Measurements from ENCODE around the gene FXYD4.

GRCh38 chr10:43350156-43350555 lies 21.3 kb upstream of the FXYD4 start:
- TF ChIP-seq CTCF (IDR thresholded peaks at IDR 0.05; ENCODE audit: control extremely low read depth in 1 of 3, insufficient read depth in 1 of 3, low read depth in 1 of 3, low read length in 3 of 3) (no peak), YY1 (IDR thresholded peaks at IDR 0.05; ENCODE audit: low read depth, low read length) (no peak), GABPA (IDR thresholded peaks at IDR 0.05; ENCODE audit: borderline replicate concordance, insufficient read depth, low read length) (no peak), POLR2A (IDR thresholded peaks at IDR 0.05; ENCODE audit: control extremely low read depth in 1 of 2, low read depth in 2 of 2, low read length in 2 of 2) (no peak), ZNF274 (IDR thresholded peaks at IDR 0.05; ENCODE audit: borderline replicate concordance, extremely low read depth, low read length) (no peak), RFX5 (IDR thresholded peaks at IDR 0.05; ENCODE audit: borderline replicate concordance, low read depth, low read length) (no peak), JUN (IDR thresholded peaks at IDR 0.05; ENCODE audit: low read depth, low read length) (no peak), CBX5 (IDR thresholded peaks at IDR 0.05; ENCODE audit: low read depth, low read length) (no peak), EP300 (IDR thresholded peaks at IDR 0.05; ENCODE audit: borderline replicate concordance in 1 of 2, low read depth in 2 of 2, low read length in 2 of 2) (no peak), JUND (IDR thresholded peaks at IDR 0.05; ENCODE audit: low read length) (no peak)
- TF ChIP-seq, protein P1, sequence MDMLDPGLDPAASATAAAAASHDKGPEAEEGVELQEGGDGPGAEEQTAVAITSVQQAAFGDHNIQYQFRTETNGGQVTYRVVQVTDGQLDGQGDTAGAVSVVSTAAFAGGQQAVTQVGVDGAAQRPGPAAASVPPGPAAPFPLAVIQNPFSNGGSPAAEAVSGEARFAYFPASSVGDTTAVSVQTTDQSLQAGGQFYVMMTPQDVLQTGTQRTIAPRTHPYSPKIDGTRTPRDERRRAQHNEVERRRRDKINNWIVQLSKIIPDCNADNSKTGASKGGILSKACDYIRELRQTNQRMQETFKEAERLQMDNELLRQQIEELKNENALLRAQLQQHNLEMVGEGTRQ (IDR thresholded peaks at IDR 0.05; ENCODE audit: low read length): no peak

Data from H1 (cell line).